GM10266 (cell line): ENCODE results near the gene INTS6.
A peak's percentile ranks its signal among the peaks of the same experiment; 100 is the strongest.

ENCODE experiments used
- DNase-seq: peaks from one replicate; pipeline ENCODE4 v3.0.0; 2012; ENCODE audit errors: extremely low spot score
- TF ChIP-seq, protein P1 (sequence below): IDR thresholded peaks from 2 replicates; pipeline ENCODE4 v1.5.1; 2012; ENCODE audit warnings: mild to moderate bottlenecking, low read depth; ENCODE audit not compliant: control insufficient read depth, insufficient read depth; ENCODE audit errors: missing control alignments

INTS6 gene

DNA sequence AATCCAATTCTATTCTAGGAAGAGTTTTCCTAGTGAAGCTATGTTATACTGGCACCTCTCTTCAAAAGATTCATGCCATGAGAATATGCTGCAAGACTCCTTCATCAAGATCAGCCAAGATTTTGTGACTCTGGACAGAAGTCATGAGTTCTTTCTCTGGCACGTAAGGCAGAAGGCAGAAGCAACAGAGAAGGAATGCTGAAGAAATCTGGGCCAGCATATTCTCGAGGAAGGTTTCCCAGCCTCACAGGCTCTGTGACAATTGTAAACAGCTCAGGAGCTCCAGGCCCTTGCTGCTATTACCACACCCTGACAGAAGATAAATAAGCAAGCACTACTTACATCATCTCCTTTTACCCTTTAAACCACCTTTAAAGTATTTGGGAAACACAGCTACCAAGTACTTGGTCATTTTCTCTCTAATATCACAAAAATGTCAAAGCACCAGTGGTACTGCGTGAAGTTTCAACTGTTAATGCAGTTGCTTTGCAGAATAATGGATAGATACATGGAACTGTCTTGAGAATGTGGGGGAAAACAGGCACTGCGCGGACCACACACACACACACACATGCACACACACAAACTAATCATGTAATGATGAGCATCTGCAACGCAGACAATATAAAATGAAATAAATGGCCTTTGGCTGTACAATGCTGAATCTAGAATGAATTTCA, 55.4 kb downstream of the INTS6 start:
- DNase-seq, result no peak
- TF ChIP-seq, protein P1, sequence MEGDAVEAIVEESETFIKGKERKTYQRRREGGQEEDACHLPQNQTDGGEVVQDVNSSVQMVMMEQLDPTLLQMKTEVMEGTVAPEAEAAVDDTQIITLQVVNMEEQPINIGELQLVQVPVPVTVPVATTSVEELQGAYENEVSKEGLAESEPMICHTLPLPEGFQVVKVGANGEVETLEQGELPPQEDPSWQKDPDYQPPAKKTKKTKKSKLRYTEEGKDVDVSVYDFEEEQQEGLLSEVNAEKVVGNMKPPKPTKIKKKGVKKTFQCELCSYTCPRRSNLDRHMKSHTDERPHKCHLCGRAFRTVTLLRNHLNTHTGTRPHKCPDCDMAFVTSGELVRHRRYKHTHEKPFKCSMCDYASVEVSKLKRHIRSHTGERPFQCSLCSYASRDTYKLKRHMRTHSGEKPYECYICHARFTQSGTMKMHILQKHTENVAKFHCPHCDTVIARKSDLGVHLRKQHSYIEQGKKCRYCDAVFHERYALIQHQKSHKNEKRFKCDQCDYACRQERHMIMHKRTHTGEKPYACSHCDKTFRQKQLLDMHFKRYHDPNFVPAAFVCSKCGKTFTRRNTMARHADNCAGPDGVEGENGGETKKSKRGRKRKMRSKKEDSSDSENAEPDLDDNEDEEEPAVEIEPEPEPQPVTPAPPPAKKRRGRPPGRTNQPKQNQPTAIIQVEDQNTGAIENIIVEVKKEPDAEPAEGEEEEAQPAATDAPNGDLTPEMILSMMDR, result no peak

DNA sequence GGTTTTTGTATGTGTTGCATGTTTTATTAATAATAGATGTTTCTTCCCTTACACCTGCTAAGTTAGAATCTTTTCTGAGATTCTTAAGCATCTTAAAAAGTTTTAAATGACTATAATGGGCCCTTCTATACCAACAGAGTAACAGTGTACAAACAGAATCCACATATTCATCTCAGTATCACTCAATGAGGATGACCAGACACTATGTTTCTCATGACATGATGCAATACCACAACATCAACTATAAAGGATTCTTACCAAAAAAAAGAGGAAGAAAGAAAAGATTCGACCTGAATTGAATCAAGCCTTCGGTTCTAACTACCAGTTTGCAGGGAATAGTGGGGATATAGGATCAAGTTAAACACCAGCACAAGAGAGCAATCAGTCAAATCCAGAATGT, 56.5 kb downstream of the INTS6 start:
- peak; percentile 33 for DNase-seq
- TF ChIP-seq, protein P1, result no peak

DNA sequence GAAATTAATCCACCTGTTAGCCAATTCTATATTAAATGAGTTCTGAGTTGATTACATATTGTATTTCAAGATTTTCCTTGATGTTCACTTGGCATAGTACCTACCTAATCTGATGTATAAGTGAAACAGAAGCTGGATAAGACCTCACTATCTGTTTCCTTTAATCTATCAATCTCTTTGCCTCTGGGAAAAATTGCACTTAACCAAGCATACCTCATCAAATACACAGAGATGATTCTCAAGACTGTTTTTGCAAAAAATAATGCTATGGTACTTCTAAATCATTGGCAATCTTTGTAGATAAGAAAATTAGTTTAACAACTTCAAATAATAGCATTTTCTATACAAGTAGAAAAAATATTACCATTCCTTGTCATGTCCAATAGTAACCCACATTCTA, 58.1 kb downstream of the INTS6 start:
- no peak for DNase-seq
- TF ChIP-seq, protein P1, result no peak

DNA sequence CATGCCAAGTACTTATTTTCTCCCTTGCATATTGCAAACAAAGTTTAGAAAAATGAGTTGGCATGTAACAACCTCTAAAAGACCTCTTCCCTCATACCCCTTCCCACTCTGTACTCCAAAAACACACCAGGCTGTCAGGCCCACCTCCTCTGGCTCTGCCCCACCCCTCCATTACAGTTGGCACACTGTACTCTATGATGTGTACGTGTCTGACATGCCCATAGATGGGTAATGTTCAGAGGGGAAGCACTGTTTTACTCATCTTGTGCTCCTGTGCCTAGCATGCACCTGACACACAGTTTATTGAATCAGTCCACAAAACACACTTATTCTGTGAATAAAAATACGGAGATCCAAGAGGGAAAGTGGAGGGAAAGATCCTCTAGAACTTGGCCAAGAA, 67.7 kb downstream of the INTS6 start:
- DNase-seq, result no peak
- TF ChIP-seq, protein P1, result no peak

DNA sequence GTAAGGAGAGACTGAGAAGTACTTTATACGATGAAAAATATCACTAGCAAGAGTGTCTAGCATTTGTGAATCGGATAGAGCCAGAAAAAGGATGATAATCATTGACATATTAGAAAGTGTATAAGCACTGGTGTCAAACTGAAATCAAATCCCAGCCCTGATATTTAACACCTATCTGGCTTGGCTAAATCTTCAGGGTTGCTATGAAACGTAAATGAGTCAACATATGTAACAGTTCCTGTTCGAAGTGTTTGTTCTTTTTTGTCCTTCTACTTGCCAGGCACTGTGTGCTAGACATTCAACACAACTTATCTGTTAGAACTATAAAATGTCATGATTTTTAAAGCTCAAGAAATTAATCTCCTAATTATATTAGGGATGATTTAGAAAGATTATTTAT, 72.6 kb downstream of the INTS6 start:
- TF ChIP-seq, protein P1, result no peak
- DNase-seq, result no peak

DNA sequence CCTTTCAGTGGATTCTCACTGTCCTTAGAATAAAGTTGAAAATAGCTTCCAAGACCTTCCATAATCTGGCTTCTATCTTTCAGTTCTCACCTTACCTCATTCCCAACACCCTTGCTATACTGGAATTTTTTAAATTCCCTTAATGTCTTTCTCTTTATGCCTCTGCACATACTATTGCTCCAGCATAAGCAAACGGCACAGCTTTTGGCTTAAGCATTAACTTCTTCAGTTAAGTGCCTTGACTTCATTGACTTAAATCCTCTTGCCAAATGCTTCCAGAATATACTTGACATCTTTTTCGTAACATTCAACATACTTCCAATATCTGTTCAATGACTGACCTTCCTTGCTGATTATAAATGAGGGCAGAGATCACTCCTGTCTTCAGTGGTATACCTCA, 79.4 kb downstream of the INTS6 start:
- no peak for DNase-seq
- TF ChIP-seq, protein P1, result no peak

DNA sequence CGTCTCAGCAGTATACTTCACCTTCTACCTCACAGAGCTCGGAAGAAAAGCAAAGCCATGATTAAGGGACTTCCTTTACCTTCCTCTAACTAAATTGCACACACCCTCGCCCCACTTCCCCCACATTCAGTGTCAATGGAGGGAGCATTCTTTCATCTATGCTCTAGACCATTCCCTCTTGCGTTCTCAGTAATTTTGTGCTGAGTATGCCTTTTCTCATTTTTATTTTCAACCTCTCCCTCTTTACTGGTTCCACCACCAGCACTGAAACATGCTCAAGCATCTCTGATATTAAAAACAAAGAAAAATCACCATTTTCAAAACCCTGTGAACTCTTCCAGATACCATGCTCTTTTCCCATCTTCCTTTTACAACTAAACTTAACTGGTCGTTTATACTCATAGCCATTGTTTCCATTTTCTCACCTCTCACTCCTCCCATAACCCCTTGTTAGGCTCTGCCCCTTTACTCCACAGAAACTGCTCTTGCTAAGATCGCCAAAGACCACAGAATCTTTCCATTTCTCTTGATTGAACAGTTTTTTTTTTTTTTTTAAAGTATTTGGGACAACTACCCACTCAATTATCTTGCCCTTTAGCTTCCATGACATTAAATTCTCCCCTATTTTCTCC, 81.0 kb downstream of the INTS6 start:
- no peak for DNase-seq
- TF ChIP-seq, protein P1, result no peak
